ENCODE results near the gene HSD17B8.

The HSD17B8 gene

DNA sequence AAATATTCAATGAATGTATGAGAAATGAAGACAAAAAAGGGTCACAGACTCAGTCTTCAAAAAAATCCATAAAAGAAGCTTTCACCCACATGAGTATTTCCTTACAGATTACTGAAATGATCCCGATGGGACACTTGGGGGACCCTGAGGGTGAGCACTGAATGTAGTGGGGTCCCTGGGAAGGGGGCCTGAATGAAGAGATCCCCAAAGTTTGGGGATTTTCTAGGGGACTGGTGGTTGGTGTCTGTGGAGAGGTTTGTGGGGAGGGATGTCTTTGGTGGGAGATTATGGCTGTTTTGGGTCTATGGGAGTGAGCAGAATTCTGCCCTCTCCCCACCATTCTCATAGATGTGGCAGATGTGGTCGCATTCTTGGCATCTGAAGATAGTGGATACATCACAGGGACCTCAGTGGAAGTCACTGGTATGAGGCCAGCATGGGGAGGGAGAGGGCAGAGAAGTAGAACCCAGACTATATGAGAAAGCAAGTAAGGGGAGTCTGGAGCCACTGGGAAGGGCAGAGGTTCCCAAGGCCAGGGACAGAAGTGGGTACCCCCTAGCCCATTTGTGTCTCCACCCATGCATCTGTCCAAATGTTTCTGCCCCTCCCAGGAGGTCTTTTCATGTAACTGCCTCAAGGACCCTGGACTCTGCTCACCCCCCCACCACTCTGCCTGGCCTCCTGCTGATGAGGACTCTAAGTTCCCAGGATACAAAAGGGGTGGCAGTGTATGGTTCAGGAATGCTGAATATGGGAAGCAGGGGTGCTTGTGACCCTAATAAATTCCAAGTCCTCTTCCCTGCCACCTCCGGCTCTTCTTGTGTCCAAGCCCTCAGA, 1.8 kb downstream of the HSD17B8 start:
- peaks cover 62% of the 10 kb centered on the region for H3K4me1 ChIP-seq (ENCODE audit: insufficient read depth, low read length)
- peaks cover 32% of the 10 kb centered on the region for H3K79me2 ChIP-seq (ENCODE audit: insufficient read depth, low read length)
- H3K4me2 ChIP-seq (ENCODE audit: insufficient read depth, low read length) = 0 out of 2 replicates have a peak overlapping the region, but pooled peaks have one; percentile 14
- H3K27me3 ChIP-seq (ENCODE audit: insufficient read depth, low read length, poor library complexity) = no peaks in the 10 kb centered on the region
- no peak overlapping the region for H2AFZ ChIP-seq (ENCODE audit: low read depth, low read length)
- ATAC-seq (ENCODE audit: insufficient read depth, low read depth) = no peak
- TF ChIP-seq, protein P1, sequence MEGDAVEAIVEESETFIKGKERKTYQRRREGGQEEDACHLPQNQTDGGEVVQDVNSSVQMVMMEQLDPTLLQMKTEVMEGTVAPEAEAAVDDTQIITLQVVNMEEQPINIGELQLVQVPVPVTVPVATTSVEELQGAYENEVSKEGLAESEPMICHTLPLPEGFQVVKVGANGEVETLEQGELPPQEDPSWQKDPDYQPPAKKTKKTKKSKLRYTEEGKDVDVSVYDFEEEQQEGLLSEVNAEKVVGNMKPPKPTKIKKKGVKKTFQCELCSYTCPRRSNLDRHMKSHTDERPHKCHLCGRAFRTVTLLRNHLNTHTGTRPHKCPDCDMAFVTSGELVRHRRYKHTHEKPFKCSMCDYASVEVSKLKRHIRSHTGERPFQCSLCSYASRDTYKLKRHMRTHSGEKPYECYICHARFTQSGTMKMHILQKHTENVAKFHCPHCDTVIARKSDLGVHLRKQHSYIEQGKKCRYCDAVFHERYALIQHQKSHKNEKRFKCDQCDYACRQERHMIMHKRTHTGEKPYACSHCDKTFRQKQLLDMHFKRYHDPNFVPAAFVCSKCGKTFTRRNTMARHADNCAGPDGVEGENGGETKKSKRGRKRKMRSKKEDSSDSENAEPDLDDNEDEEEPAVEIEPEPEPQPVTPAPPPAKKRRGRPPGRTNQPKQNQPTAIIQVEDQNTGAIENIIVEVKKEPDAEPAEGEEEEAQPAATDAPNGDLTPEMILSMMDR (IDR thresholded peaks at IDR 0.05; ENCODE audit: borderline replicate concordance, extremely low read depth, low read length, poor library complexity, severe bottlenecking) = no peak
- TF ChIP-seq EZH2 (IDR thresholded peaks at IDR 0.05; ENCODE audit: borderline replicate concordance, low read depth, low read length, severe bottlenecking) = no peak
- peaks cover 8% of the 10 kb centered on the region for H4K20me1 ChIP-seq (ENCODE audit: insufficient read depth, low read length)
- H3K4me3 ChIP-seq (ENCODE audit: low read depth in 1 of 2, low read length in 2 of 2) = no peak overlapping the region
- DNase-seq = no peak
- no peak overlapping the region for H3K27ac ChIP-seq (ENCODE audit: low read length)
- peaks cover 41% of the 10 kb centered on the region for H3K36me3 ChIP-seq (ENCODE audit: insufficient read depth, low read length)
- no peaks in the 10 kb centered on the region for H3K9me3 ChIP-seq (ENCODE audit: insufficient read depth, low read length, severe bottlenecking)
- H3K9ac ChIP-seq (ENCODE audit: low read depth, low read length) = no peak overlapping the region

DNA sequence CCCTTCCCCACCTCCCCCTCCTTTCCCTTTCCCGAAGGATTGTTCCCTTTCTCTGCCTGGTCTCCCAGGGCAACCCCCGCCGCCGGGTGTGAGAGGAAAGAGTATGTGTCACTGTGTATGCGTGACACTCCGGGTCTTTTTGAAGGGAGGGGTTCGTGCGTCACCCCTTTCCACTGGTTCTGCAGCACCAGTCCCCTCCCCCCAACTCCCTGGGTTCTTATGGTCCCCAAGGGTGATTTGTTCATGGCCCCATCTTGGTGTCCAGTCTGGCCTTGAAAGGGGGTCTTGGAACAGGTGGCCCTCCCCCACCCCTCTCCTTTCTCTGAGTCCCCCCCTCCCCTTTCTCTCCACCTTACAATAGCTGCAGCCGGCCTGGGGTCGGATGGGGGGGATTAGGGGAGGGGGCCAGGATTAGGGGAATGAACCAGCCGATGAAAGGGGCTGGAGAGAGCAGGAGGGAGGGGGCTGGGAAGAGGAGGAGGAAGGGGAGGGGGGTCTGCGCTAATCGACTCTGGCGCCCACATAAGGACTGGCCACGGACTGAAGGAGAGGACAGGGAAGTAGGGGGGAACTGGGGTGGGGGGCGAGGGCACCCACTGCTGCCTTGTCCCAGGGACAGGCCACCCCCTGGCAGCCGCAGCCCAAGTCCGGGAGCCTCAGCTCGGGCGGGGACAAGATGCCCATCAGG, 2.6 kb downstream of the HSD17B8 start:
- TF ChIP-seq, protein P1 (IDR thresholded peaks at IDR 0.05; ENCODE audit: borderline replicate concordance, extremely low read depth, low read length, poor library complexity, severe bottlenecking) = no peak
- TF ChIP-seq EZH2 (IDR thresholded peaks at IDR 0.05; ENCODE audit: borderline replicate concordance, low read depth, low read length, severe bottlenecking) = no peak
- ATAC-seq (ENCODE audit: insufficient read depth, low read depth) = no peak
- Histone ChIP-seq H3K79me2 (ENCODE audit: insufficient read depth, low read length) (peaks cover 24% of the 10 kb centered on the region), H3K27ac (ENCODE audit: low read length) (no peak overlapping the region), H3K4me3 (ENCODE audit: low read depth in 1 of 2, low read length in 2 of 2) (peak overlapping the region in 1 of 2 experiments; percentile 76; a peak in 2 of 4 replicates), H4K20me1 (ENCODE audit: insufficient read depth, low read length) (peaks cover 4% of the 10 kb centered on the region), H3K27me3 (ENCODE audit: insufficient read depth, low read length, poor library complexity) (no peaks in the 10 kb centered on the region), H3K36me3 (ENCODE audit: insufficient read depth, low read length) (peaks cover 34% of the 10 kb centered on the region), H2AFZ (ENCODE audit: low read depth, low read length) (no peak overlapping the region), H3K4me1 (ENCODE audit: insufficient read depth, low read length) (peaks cover 55% of the 10 kb centered on the region), H3K9me3 (ENCODE audit: insufficient read depth, low read length, severe bottlenecking) (no peaks in the 10 kb centered on the region), H3K4me2 (ENCODE audit: insufficient read depth, low read length) (peak overlapping the region; percentile 88), H3K9ac (ENCODE audit: low read depth, low read length) (peak overlapping the region; percentile 94)
- no peak for DNase-seq

DNA sequence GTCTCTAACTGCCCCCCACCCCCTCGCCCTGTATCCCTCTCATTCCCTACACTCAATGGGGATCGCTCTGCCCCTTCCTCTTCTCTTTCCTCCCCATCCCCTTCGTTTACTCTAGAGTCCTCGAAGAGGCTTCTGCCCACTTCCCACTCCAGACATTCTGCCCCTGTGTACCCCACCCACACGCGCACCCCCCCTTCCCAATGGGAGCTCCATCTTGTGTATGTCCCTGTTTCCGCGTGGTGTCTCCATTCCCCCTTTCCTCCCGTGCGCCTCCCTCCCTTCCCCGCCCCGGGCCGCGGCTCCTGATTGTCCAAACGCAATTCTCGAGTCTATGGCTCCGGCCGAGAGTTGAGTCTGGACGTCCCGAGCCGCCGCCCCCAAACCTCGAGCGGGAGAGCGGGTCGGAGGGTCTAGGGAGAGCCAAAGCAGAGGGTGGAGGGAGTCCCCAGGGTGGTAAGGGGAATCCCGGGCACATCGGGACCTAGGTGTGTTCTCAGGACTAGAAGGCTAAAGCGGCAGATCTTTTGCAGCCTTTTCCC, 3.2 kb downstream of the HSD17B8 start:
- H2AFZ ChIP-seq (ENCODE audit: low read depth, low read length) = peak overlapping the region; percentile 88
- no peak for ATAC-seq (ENCODE audit: insufficient read depth, low read depth)
- H3K9ac ChIP-seq (ENCODE audit: low read depth, low read length) = peak overlapping the region; percentile 94

More for the DNA sequence above, 3.2 kb downstream of the HSD17B8 start:
- no peak for DNase-seq
- Histone ChIP-seq H3K36me3 (ENCODE audit: insufficient read depth, low read length) (peaks cover 28% of the 10 kb centered on the region), H3K27ac (ENCODE audit: low read length) (peak overlapping the region; percentile 81), H4K20me1 (ENCODE audit: insufficient read depth, low read length) (peaks cover 7% of the 10 kb centered on the region), H3K4me3 (ENCODE audit: low read depth in 1 of 2, low read length in 2 of 2) (peak overlapping the region; percentile 76), H3K79me2 (ENCODE audit: insufficient read depth, low read length) (peaks cover 18% of the 10 kb centered on the region), H3K9me3 (ENCODE audit: insufficient read depth, low read length, severe bottlenecking) (no peaks in the 10 kb centered on the region), H3K27me3 (ENCODE audit: insufficient read depth, low read length, poor library complexity) (peaks cover 5% of the 10 kb centered on the region), H3K4me2 (ENCODE audit: insufficient read depth, low read length) (peak overlapping the region; percentile 88), H3K4me1 (ENCODE audit: insufficient read depth, low read length) (peaks cover 49% of the 10 kb centered on the region)
- TF ChIP-seq EZH2 (IDR thresholded peaks at IDR 0.05; ENCODE audit: borderline replicate concordance, low read depth, low read length, severe bottlenecking) = no peak
- TF ChIP-seq, protein P1 (IDR thresholded peaks at IDR 0.05; ENCODE audit: borderline replicate concordance, extremely low read depth, low read length, poor library complexity, severe bottlenecking) = no peak

All from DND-41 (cell line).